H1 (cell line): ENCODE data around the gene GRAMD1B. TPM values are rescaled to one million over a fixed set of nuclear protein-coding genes. Genes with fewer than 3 reads are reported as not detected.

Experiments
- CTCF ChIA-PET: fragments of 300-600 bp; sonication (Branson Sonifier 250); formaldehyde crosslinking; loops from one replicate; lab custom pipeline; 2021; ENCODE audit not compliant: partially characterized antibody; lab: Charles Lee
- POLR2A ChIA-PET: fragments of 300-600 bp; sonication (Branson Sonifier 250); formaldehyde crosslinking; loops from one replicate; lab custom pipeline; 2021; ENCODE audit warnings: inconsistent platforms; ENCODE audit not compliant: partially characterized antibody; lab: Charles Lee
- DNase-seq, 2 experiments: peaks; one replicate each; pipeline versions ENCODE4 v3.0.0 to v3.0.0-alpha.2; 2010 to 2022; ENCODE audit warnings: low spot score in 2 of 2, low read depth in 1 of 2, mixed read lengths in 1 of 2
- FAIRE-seq: peaks from 2 replicates; lab custom pipeline; 2011; peaks lifted over from hg19 to GRCh38; lab: Jason Lieb, UNC
- H2AFZ ChIP-seq: 2 replicates; pipeline ENCODE4 v1.8.1; 2012; ENCODE audit warnings: low read length, inconsistent platforms
- H2AK5ac ChIP-seq: 2 replicates; pipeline ENCODE4 v1.6.1; 2013; ENCODE audit warnings: low read depth, low read length
- H2BK120ac ChIP-seq: replicated peaks from 2 replicates; pipeline ENCODE3; 2013; ENCODE audit warnings: low read depth, low read length, inconsistent platforms
- H2BK12ac ChIP-seq: 2 replicates; pipeline ENCODE4 v1.6.1; 2013; ENCODE audit warnings: low read depth, low read length
- H2BK15ac ChIP-seq: 2 replicates; pipeline ENCODE4 v1.6.1; 2013; ENCODE audit warnings: low read length
- H2BK20ac ChIP-seq: 2 replicates; pipeline ENCODE4 v1.6.1; 2013; ENCODE audit warnings: low read length
- H2BK5ac ChIP-seq: 2 replicates; pipeline ENCODE4 v1.6.1; 2013; ENCODE audit warnings: low read depth, low read length
- H3K14ac ChIP-seq: 2 replicates; pipeline ENCODE4 v1.6.1; 2013; ENCODE audit warnings: inconsistent platforms; ENCODE audit not compliant: insufficient read length
- H3K18ac ChIP-seq: 2 replicates; pipeline ENCODE4 v1.6.1; 2013; ENCODE audit warnings: low read length; ENCODE audit errors: extremely low read depth
- H3K23ac ChIP-seq: 2 replicates; pipeline ENCODE4 v1.6.1; 2013; ENCODE audit warnings: inconsistent platforms; ENCODE audit not compliant: insufficient read length
- H3K23me2 ChIP-seq: 2 replicates; pipeline ENCODE4 v1.6.1; 2013; ENCODE audit warnings: low read depth, low read length
- H3K27ac ChIP-seq: 2 replicates; pipeline ENCODE4 v1.6.1; 2011; ENCODE audit warnings: low read depth, low read length, inconsistent platforms
- H3K27me3 ChIP-seq, 4 experiments: replicated peaks in 1 of 4; 1 replicate in 1 of 4; 2 replicates in 3 of 4; pipeline versions ENCODE4 v1.6.1 to v1.8.1; 2011 to 2013; ENCODE audit warnings: low read length in 3 of 4, mild to moderate bottlenecking in 3 of 4, inconsistent platforms in 2 of 4, mixed read lengths in 2 of 4, moderate library complexity in 1 of 4; ENCODE audit not compliant: control insufficient read depth in 3 of 4, insufficient read depth in 3 of 4; ENCODE audit errors: extremely low read depth in 1 of 4
- H3K36me3 ChIP-seq, 4 experiments: 2 replicates each; pipeline versions ENCODE4 v1.6.1 to v1.8.1; 2011 to 2013; ENCODE audit warnings: mild to moderate bottlenecking in 4 of 4, low read length in 3 of 4, moderate library complexity in 2 of 4, control low read depth in 1 of 4, inconsistent platforms in 1 of 4; ENCODE audit not compliant: insufficient read depth in 4 of 4, control insufficient read depth in 2 of 4
- H3K4ac ChIP-seq: replicated peaks from 2 replicates; pipeline ENCODE3; 2013; ENCODE audit warnings: low read length, low read depth, mixed read lengths, inconsistent platforms; ENCODE audit not compliant: insufficient read length
- H3K4me1 ChIP-seq, 4 experiments: replicated peaks in 1 of 4; 1 replicate in 1 of 4; 2 replicates in 3 of 4; pipeline versions ENCODE4 v1.6.1 to v1.8.1; 2011 to 2013; ENCODE audit warnings: low read length in 3 of 4, inconsistent platforms in 2 of 4, mixed read lengths in 1 of 4; ENCODE audit not compliant: insufficient read depth in 4 of 4, control insufficient read depth in 3 of 4
- H3K4me2 ChIP-seq, 2 experiments: 2 replicates each; pipeline versions ENCODE4 v1.6.1 to v1.8.1; 2011 to 2013; ENCODE audit warnings: low read depth in 2 of 2, low read length in 2 of 2, control low read depth in 1 of 2, inconsistent platforms in 1 of 2, mild to moderate bottlenecking in 1 of 2; ENCODE audit not compliant: insufficient read depth in 1 of 2
- H3K4me3 ChIP-seq, 4 experiments: fragments of 200-600, 300-600 bp in 1 of 4; sonication (generic), shearing (Covaris generic), sonication (Bioruptor Twin) in 1 of 4; 2 replicates each; pipeline versions ENCODE4 v1.5.1 to v1.8.1; 2011 to 2016; ENCODE audit warnings: low read length in 4 of 4, low read depth in 3 of 4, control low read depth in 2 of 4, inconsistent platforms in 2 of 4, mild to moderate bottlenecking in 2 of 4, mixed read lengths in 1 of 4, moderate library complexity in 1 of 4; ENCODE audit not compliant: insufficient read depth in 2 of 4; ENCODE audit errors: extremely low read depth in 1 of 4
- H3K56ac ChIP-seq: replicated peaks from 2 replicates; pipeline ENCODE3; 2013; ENCODE audit warnings: low read depth, mild to moderate bottlenecking, mixed read lengths, low read length, inconsistent platforms; ENCODE audit not compliant: insufficient read length
- H3K79me1 ChIP-seq: 2 replicates; pipeline ENCODE4 v1.6.1; 2013; ENCODE audit warnings: low read depth, low read length, control low read depth
- H3K79me2 ChIP-seq, 2 experiments: 2 replicates each; pipeline versions ENCODE4 v1.6.1 to v1.8.1; 2012 to 2013; ENCODE audit warnings: low read length in 2 of 2, mild to moderate bottlenecking in 2 of 2, inconsistent platforms in 1 of 2; ENCODE audit not compliant: insufficient read depth in 2 of 2, control insufficient read depth in 1 of 2
- H3K9ac ChIP-seq, 4 experiments: replicated peaks in 1 of 4; 1 replicate in 1 of 4; 2 replicates in 3 of 4; pipeline versions ENCODE4 v1.6.1 to v1.8.1; 2011 to 2013; ENCODE audit warnings: low read depth in 3 of 4, low read length in 3 of 4, control low read depth in 2 of 4, mild to moderate bottlenecking in 2 of 4, moderate library complexity in 2 of 4, inconsistent platforms in 1 of 4; ENCODE audit errors: extremely low read depth in 1 of 4
- H3K9me3 ChIP-seq, 2 experiments: 2 replicates each; pipeline versions ENCODE4 v1.6.1 to v1.8.1; 2012 to 2013; ENCODE audit warnings: mild to moderate bottlenecking in 2 of 2, moderate library complexity in 2 of 2, control low read depth in 1 of 2, inconsistent platforms in 1 of 2, low read depth in 1 of 2, low read length in 1 of 2, mixed read lengths in 1 of 2; ENCODE audit not compliant: insufficient read depth in 2 of 2
- H4K20me1 ChIP-seq, 2 experiments: replicated peaks in 1 of 2; 2 replicates each; pipeline versions ENCODE3 to v1.8.1; 2011 to 2013; ENCODE audit warnings: inconsistent platforms in 2 of 2, low read length in 2 of 2, mild to moderate bottlenecking in 1 of 2; ENCODE audit not compliant: insufficient read depth in 2 of 2, control insufficient read depth in 1 of 2
- H4K5ac ChIP-seq: 2 replicates; pipeline ENCODE4 v1.6.1; 2013; ENCODE audit warnings: low read length, low read depth, mixed read lengths, inconsistent platforms; ENCODE audit not compliant: insufficient read length
- H4K8ac ChIP-seq: 2 replicates; pipeline ENCODE4 v1.8.0; 2013; ENCODE audit warnings: mild to moderate bottlenecking, moderate library complexity, low read length, inconsistent platforms; ENCODE audit not compliant: insufficient read depth; ENCODE audit errors: extremely low read depth
- H4K91ac ChIP-seq: replicated peaks from 2 replicates; pipeline ENCODE3; 2013; ENCODE audit warnings: low read length, mixed read lengths, inconsistent platforms; ENCODE audit not compliant: insufficient read length
- EGR1 ChIP-seq: IDR thresholded peaks from 2 replicates; pipeline ENCODE4 v1.6.1; 2011; ENCODE audit warnings: low read depth, low read length, borderline replicate concordance
- EZH2 ChIP-seq: fragments of 200-600 bp; sonication (generic); IDR thresholded peaks from 2 replicates; pipeline ENCODE4 v1.7.1; 2012; ENCODE audit warnings: low read depth, mild to moderate bottlenecking, moderate library complexity, low read length, inconsistent platforms; ENCODE audit not compliant: severe bottlenecking
- HDAC2 ChIP-seq, 2 experiments: fragments of 300-600 bp in 1 of 2; sonication (generic) in 1 of 2; IDR thresholded peaks; 2 replicates each; pipeline ENCODE4 v1.6.1; 2011 to 2012; ENCODE audit warnings: low read depth in 2 of 2, low read length in 2 of 2, mild to moderate bottlenecking in 2 of 2, moderate library complexity in 2 of 2, borderline replicate concordance in 1 of 2, inconsistent platforms in 1 of 2
- JUND ChIP-seq: IDR thresholded peaks from 2 replicates; pipeline ENCODE4 v1.6.1; 2011; ENCODE audit warnings: mild to moderate bottlenecking, improper control_type of control experiment, low read length
- POLR2A ChIP-seq, 2 experiments: IDR thresholded peaks; 1 replicate in 1 of 2; 2 replicates in 1 of 2; pipeline ENCODE4 v1.6.1; 2011; ENCODE audit warnings: low read depth in 2 of 2, low read length in 2 of 2, mild to moderate bottlenecking in 2 of 2; ENCODE audit errors: control extremely low read depth in 1 of 2
- POLR2AphosphoS5 ChIP-seq: IDR thresholded peaks from 2 replicates; pipeline ENCODE4 v1.6.1; 2011; ENCODE audit warnings: low read depth, low read length
- RAD21 ChIP-seq, 2 experiments: IDR thresholded peaks in 1 of 2; conservative IDR thresholded peaks in 1 of 2; 2 replicates each; pipeline ENCODE4 v1.6.1; 2011; ENCODE audit warnings: low read depth in 2 of 2, low read length in 2 of 2, improper control_type of control experiment in 1 of 2, inconsistent platforms in 1 of 2, mild to moderate bottlenecking in 1 of 2, moderate library complexity in 1 of 2
- SIRT6 ChIP-seq: IDR thresholded peaks from one replicate; pipeline ENCODE4 v1.7.1; 2012; ENCODE audit warnings: low read length, inconsistent platforms
- SP2 ChIP-seq: IDR thresholded peaks from 2 replicates; pipeline ENCODE4 v1.6.1; 2012; ENCODE audit warnings: mild to moderate bottlenecking, low read length, inconsistent platforms
- SUZ12 ChIP-seq: fragments of 200-600 bp; sonication (generic); IDR thresholded peaks from 2 replicates; pipeline ENCODE4 v1.6.1; 2012; ENCODE audit warnings: mild to moderate bottlenecking, inconsistent platforms, low read length, moderate library complexity, mixed read lengths
- TCF12 ChIP-seq: IDR thresholded peaks from 2 replicates; pipeline ENCODE4 v1.6.1; 2011; ENCODE audit warnings: low read depth, mild to moderate bottlenecking, low read length
- USF2 ChIP-seq: IDR thresholded peaks from 2 replicates; pipeline ENCODE4 v1.6.1; 2011; ENCODE audit warnings: low read length, improper control_type of control experiment
- WGBS, 2 experiments: shearing (Covaris generic) in 1 of 2; methylation state at CpG; one replicate each; pipeline versions ENCODE4 v1.1.6 to v1.1.7; 2013 to 2015; ENCODE audit warnings: low lambda C conversion rate in 2 of 2, mixed read lengths in 2 of 2, inconsistent platforms in 1 of 2, low coverage in 1 of 2, missing lambda C conversion rate in 1 of 2; ENCODE audit not compliant: insufficient replicate concordance in 2 of 2, insufficient coverage in 1 of 2, insufficient read length in 1 of 2; ENCODE audit errors: extremely low coverage in 1 of 2, missing lambda C conversion rate in 1 of 2; 5-methylcytosine and 5-hydroxymethylcytosine counted together
- polyA plus RNA-seq, 7 experiments: library from polyadenylated mRNA; depleted of rRNA in 3 of 7; stranded (reverse) in 5 of 7; unstranded in 2 of 7; fragments of >200 nt in 5 of 7; fragments of 200-250 nt in 2 of 7; gene quantifications; 1 replicate in 5 of 7; 2 replicates in 1 of 7; 4 replicates in 1 of 7; pipeline versions ENCODE4 v1.2.1 to v1.2.3, GENCODE V29; 2011 to 2013; ENCODE audit warnings: missing spikeins in 2 of 7, mixed read lengths in 2 of 7
- total RNA-seq: library from RNA; stranded (reverse); fragmentation: NEBNext Ultra II Directional; extraction: Animal tissue kit (Norgen Biotek cat#: 25700); gene quantifications from 2 replicates; pipeline ENCODE4 v1.2.1, GENCODE V29; 2021

Gene GRAMD1B
- total and polyA plus RNA-seq, 2 of the 8 experiments (the other 6 are each of a cell fraction or from before 2014, with no cell fraction given) = 10.1 to 21.2 TPM

GRCh38 chr11:123410218-123410549 is 19.9 kb upstream of the GRAMD1B start:
- Histone ChIP-seq H4K8ac (no peak overlapping the region), H3K23me2 (no peaks in the 10 kb centered on the region), H2BK5ac (no peak overlapping the region), H2BK20ac (no peak overlapping the region), H4K91ac (no peak overlapping the region), H2BK120ac (no peak overlapping the region), H2BK15ac (no peak overlapping the region), H2AK5ac (no peak overlapping the region), H2BK12ac (no peak overlapping the region), H3K79me2 (no peaks in the 10 kb centered on the region), H3K18ac (no peak overlapping the region), H3K23ac (no peak overlapping the region), H3K27me3 (peaks cover 0 to 2% (median 0%) of the 10 kb centered on the region in 4 experiments; a peak in 3 of 7 replicates), H3K9me3 (no peaks in the 10 kb centered on the region), H3K4ac (no peak overlapping the region), H3K9ac (no peak overlapping the region), H3K14ac (no peak overlapping the region), H4K5ac (no peak overlapping the region), H2AFZ (no peak overlapping the region), H3K56ac (no peak overlapping the region), H3K27ac (no peak overlapping the region), H3K36me3 (no peaks in the 10 kb centered on the region), H3K4me3 (no peak overlapping the region), H3K4me2 (no peak overlapping the region), H3K79me1 (no peaks in the 10 kb centered on the region), H4K20me1 (no peaks in the 10 kb centered on the region), H3K4me1 (peaks cover 0 to 19% (median 7%) of the 10 kb centered on the region in 4 experiments; a peak in 6 of 7 replicates)
- POLR2A ChIA-PET = interaction anchor here (0.6 to 0.7 kb wide), 3 partner anchors 15 to 310 kb away, joined by 3 to 4 read pairs (median 3); no protein-coding TSS in a partner anchor
- FAIRE-seq = no peak
- no peak for DNase-seq
- 96% methylated on average over 3 of the region's 3 CpGs; no CpG with 5 or more reads in 1 of the 2 experiments for WGBS, 2 experiments
- CTCF ChIA-PET = interaction anchor here (0.6 to 6.2 kb wide), 7 partner anchors 17 to 198 kb away, joined by 3 to 81 read pairs (median 32); partner anchors contain the start of gene GRAMD1B
- TF ChIP-seq SIRT6 = no peak
- TF ChIP-seq POLR2AphosphoS5 = no peak
- TF ChIP-seq JUND = no peak
- no peak for TF ChIP-seq TCF12
- TF ChIP-seq EZH2 = no peak
- no peak for TF ChIP-seq SP2
- TF ChIP-seq RAD21 (IDR thresholded peaks at IDR 0.05 in 1 of 2, conservative IDR thresholded peaks at IDR 0.05 in 1 of 2; ENCODE audit: low read depth in 2 of 2, low read length in 2 of 2) = no peak
- TF ChIP-seq USF2 = no peak
- no peak for TF ChIP-seq SUZ12
- TF ChIP-seq POLR2A (IDR thresholded peaks at IDR 0.05; ENCODE audit: control extremely low read depth in 1 of 2, low read depth in 2 of 2, low read length in 2 of 2) = no peak
- TF ChIP-seq EGR1 = no peak
- TF ChIP-seq HDAC2 (IDR thresholded peaks at IDR 0.05; ENCODE audit: borderline replicate concordance in 1 of 2, low read depth in 2 of 2, low read length in 2 of 2) = no peak
